HCT116 (cell line): ENCODE measurements around the gene XYLT1.
"Not testable (repeated sequence)": the region's sequence is repeated elsewhere in the genome, so short reads cannot be mapped to it uniquely, and the experiment has no call there.

Experiments used
- POLR2A ChIP-seq: IDR thresholded peaks from 2 replicates; pipeline ENCODE4 v1.7.0; 2011; ENCODE audit warnings: borderline replicate concordance; ENCODE audit not compliant: insufficient read depth, insufficient read length; ENCODE audit errors: extremely low read depth
- SRF ChIP-seq: IDR thresholded peaks from 2 replicates; pipeline ENCODE4 v1.6.1; 2012; ENCODE audit warnings: low read depth

GRCh38 chr16:17335406-17335805 lies 135.4 kb downstream of the XYLT1 start:
- TF ChIP-seq SRF, POLR2A: not testable (repeated sequence)
